Tibial nerve (tissue), 4 donors: Measurements from ENCODE around the gene TAF7. TPM values are rescaled to one million over a fixed set of nuclear protein-coding genes. Genes with fewer than 3 reads are reported as not detected.
"Not testable (repeated sequence)": the region's sequence is repeated elsewhere in the genome, so short reads cannot be mapped to it uniquely, and the experiment has no call there.

Experiments
- DNase-seq, 2 donors: peaks; one replicate each; pipeline ENCODE4 v3.0.0-alpha.2; 2019; ENCODE audit warnings: low spot score in 2 of 2
- H3K27ac ChIP-seq, 4 donors: fragments of 200-600 bp; sonication (generic) in 3 of 4; one replicate each; pipeline ENCODE4 v1.5.1; 2017 to 2019; ENCODE audit warnings: mild to moderate bottlenecking in 1 of 4
- H3K27me3 ChIP-seq, 2 donors: fragments of 200-600 bp; sonication (generic) in 1 of 2; one replicate each; pipeline versions ENCODE4 v1.5.1 to v1.6.0; 2017 to 2019
- H3K36me3 ChIP-seq, 3 donors: fragments of 200-600 bp; sonication (generic); one replicate each; pipeline ENCODE4 v1.5.1; 2018 to 2019
- H3K4me1 ChIP-seq, 4 donors: fragments of 200-600 bp; sonication (generic) in 3 of 4; one replicate each; pipeline ENCODE4 v1.5.1; 2017 to 2019
- H3K4me3 ChIP-seq, 4 donors: fragments of 200-600 bp; sonication (generic) in 3 of 4; one replicate each; pipeline ENCODE4 v1.5.1; 2017 to 2019; ENCODE audit warnings: mild to moderate bottlenecking in 1 of 4, moderate library complexity in 1 of 4
- H3K9me3 ChIP-seq, 4 donors: fragments of 200-600 bp; sonication (generic) in 3 of 4; one replicate each; pipeline ENCODE4 v1.5.1; 2017 to 2019
- CTCF ChIP-seq, 5 experiments: fragments of 200-600 bp in 3 of 5; fragments of 450-650 bp in 2 of 5; sonication (generic) in 3 of 5; IDR thresholded peaks; one replicate each; pipeline ENCODE4 v1.5.1; 2016 to 2019; ENCODE audit warnings: antibody characterized with exemption in 5 of 5, mild to moderate bottlenecking in 3 of 5, moderate library complexity in 2 of 5
- EP300 ChIP-seq, 2 donors: sonication (generic); formaldehyde crosslinking; IDR thresholded peaks; one replicate each; pipeline ENCODE4 v1.6.1; 2017; ENCODE audit warnings: antibody characterized with exemption in 2 of 2, mild to moderate bottlenecking in 1 of 2
- POLR2A ChIP-seq, 2 donors: fragments of 450-650 bp; IDR thresholded peaks; one replicate each; pipeline ENCODE4 v1.6.1; 2017; ENCODE audit warnings: antibody characterized with exemption in 2 of 2, mild to moderate bottlenecking in 2 of 2, moderate library complexity in 2 of 2
- WGBS, 2 donors: methylation state at CpG; one replicate each; pipeline ENCODE4 v1.1.5; 2018; 5-methylcytosine and 5-hydroxymethylcytosine counted together
- total RNA-seq, 4 donors: library from RNA; depleted of rRNA; stranded (reverse); fragments of >200 nt; gene quantifications; one replicate each; pipeline ENCODE4 v1.1.0, GENCODE V29; 2016

The TAF7 gene
- total RNA-seq, 4 donors from 2014 or later, result 49.5 to 80.0 (median 59.5) TPM

GRCh38 chr5:141343953-141344463 is 23.4 kb upstream of the TAF7 start:
- H3K4me1 ChIP-seq, result no peaks in the 10 kb centered on the region
- 28% methylated on average over 31 of the region's 31 CpGs for WGBS, 2 donors
- H3K36me3 ChIP-seq, result peaks cover 0 to 12% (median 0%) of the 10 kb centered on the region in 3 donors
- DNase-seq, result no peak
- peaks cover 4 to 100% (median 45%) of the 10 kb centered on the region in 4 donors for H3K9me3 ChIP-seq
- H3K27me3 ChIP-seq, result no peaks in the 10 kb centered on the region
- peak overlapping the region in 2 of 4 donors; percentile 9 to 29 for H3K4me3 ChIP-seq
- no peak overlapping the region for H3K27ac ChIP-seq
- TF ChIP-seq POLR2A (IDR thresholded peaks at IDR 0.05) (no peak), EP300 (IDR thresholded peaks at IDR 0.05) (no peak), CTCF (IDR thresholded peaks at IDR 0.05) (no peak)

- no peak for DNase-seq
- TF ChIP-seq EP300 (IDR thresholded peaks at IDR 0.05) (no peak), POLR2A (IDR thresholded peaks at IDR 0.05) (no peak), CTCF (IDR thresholded peaks at IDR 0.05) (peak in 2 of 5 experiments; percentile 14 to 25)
- Histone ChIP-seq H3K27ac (no peak within 1 kb of the TSS), H3K36me3 (peaks cover 0 to 8% (median 0%) of the 10 kb centered on the region in 3 donors), H3K27me3 (no peaks in the 10 kb centered on the region), H3K4me1 (no peaks in the 10 kb centered on the region), H3K4me3 (peak within 1 kb of the TSS in 2 of 4 donors; percentile 9 to 29), H3K9me3 (peaks cover 7 to 100% (median 48%) of the 10 kb centered on the region in 4 donors)
- 25 to 31% methylated on average over 9 of the region's 9 CpGs for WGBS, 2 donors
These were observed 22.8 kb upstream of the TAF7 start, which contains the start of gene PCDHGA3 for GRCh38 chr5:141343242-141343952. Gene PCDHGA3 (plus strand): TSS chr5:141343829. CDS start chr5:141344034, 205 bp downstream.

- WGBS, 2 donors, result 24 to 37% methylated on average over 1 of the region's 1 CpG
- TF ChIP-seq CTCF (IDR thresholded peaks at IDR 0.05) (no peak), POLR2A (IDR thresholded peaks at IDR 0.05) (no peak), EP300 (IDR thresholded peaks at IDR 0.05) (no peak)
- Histone ChIP-seq H3K27me3 (no peaks in the 10 kb centered on the region), H3K27ac (no peak overlapping the region), H3K36me3 (peaks cover 0 to 8% (median 0%) of the 10 kb centered on the region in 3 donors), H3K9me3 (peaks cover 7 to 100% (median 48%) of the 10 kb centered on the region in 4 donors), H3K4me1 (no peaks in the 10 kb centered on the region), H3K4me3 (no peak overlapping the region)
- no peak for DNase-seq
These were observed 22.2 kb upstream of the TAF7 start for GRCh38 chr5:141342773-141343172.

- H3K27me3 ChIP-seq, H3K27ac ChIP-seq, DNase-seq, H3K4me3 ChIP-seq, H3K36me3 ChIP-seq, H3K4me1 ChIP-seq: not testable (repeated sequence)
- WGBS, 2 donors, result 74% methylated on average over 25 to 29 of the region's 45 CpGs
- peaks cover 7 to 100% (median 40%) of the 10 kb centered on the region in 4 donors for H3K9me3 ChIP-seq
These were observed 20.3 kb upstream of the TAF7 start for GRCh38 chr5:141340781-141341354.

- H3K4me1 ChIP-seq, result no peaks in the 10 kb centered on the region
- TF ChIP-seq EP300 (IDR thresholded peaks at IDR 0.05) (no peak), CTCF (IDR thresholded peaks at IDR 0.05) (peak in 4 of 5 experiments; percentile 22 to 53 (median 37)), POLR2A (IDR thresholded peaks at IDR 0.05) (no peak)
- H3K27ac ChIP-seq, result peak within 1 kb of the TSS in 1 of 4 donors; percentile 58
- H3K27me3 ChIP-seq, result no peaks in the 10 kb centered on the region
- peak within 1 kb of the TSS in 3 of 4 donors; percentile 14 to 45 (median 21) for H3K4me3 ChIP-seq
- DNase-seq, result peak in 1 of 2 donors; percentile 44
- peaks cover 4 to 100% (median 37%) of the 10 kb centered on the region in 4 donors for H3K9me3 ChIP-seq
- H3K36me3 ChIP-seq, result peaks cover 0 to 3% (median 0%) of the 10 kb centered on the region in 3 donors
- 16% methylated on average over 27 of the region's 27 CpGs for WGBS, 2 donors
These were observed 18.1 kb upstream of the TAF7 start, which contains the start of gene PCDHGA2 for GRCh38 chr5:141338538-141339306. Gene PCDHGA2 (plus strand): TSS chr5:141338760.

- Histone ChIP-seq H3K9me3 (peaks cover 0 to 98% (median 26%) of the 10 kb centered on the region in 4 donors), H3K36me3 (peaks cover 0 to 17% (median 0%) of the 10 kb centered on the region in 3 donors)
- H3K4me1 ChIP-seq, DNase-seq, H3K27me3 ChIP-seq, H3K4me3 ChIP-seq, H3K27ac ChIP-seq: not testable (repeated sequence)
- 39 to 40% methylated on average over 24 to 32 of the region's 39 CpGs for WGBS, 2 donors
These were observed 12.0 kb upstream of the TAF7 start for GRCh38 chr5:141332571-141332970.
